Astrocyte of the spinal cord (primary cell): ENCODE data around the gene BABAM1.

Experiments
- DNase-seq: peaks from one replicate; pipeline ENCODE4 v3.0.0; 2011; ENCODE audit warnings: low read depth, low spot score
- H3K4me3 ChIP-seq: 2 replicates; pipeline ENCODE4 v1.5.1; 2011; ENCODE audit warnings: low read depth, mild to moderate bottlenecking, low read length, moderate library complexity
- in situ Hi-C: cut with HindIII; loops from 2 replicates; pipeline ENCODE4 v1.10.0; 2017; ENCODE audit warnings: low sequenced_read_pairs
- TF ChIP-seq, protein P1 (sequence below): IDR thresholded peaks from 2 replicates; pipeline ENCODE4 v1.5.1; 2012; ENCODE audit warnings: low read depth, mild to moderate bottlenecking, low read length, inconsistent platforms

BABAM1 gene

DNA sequence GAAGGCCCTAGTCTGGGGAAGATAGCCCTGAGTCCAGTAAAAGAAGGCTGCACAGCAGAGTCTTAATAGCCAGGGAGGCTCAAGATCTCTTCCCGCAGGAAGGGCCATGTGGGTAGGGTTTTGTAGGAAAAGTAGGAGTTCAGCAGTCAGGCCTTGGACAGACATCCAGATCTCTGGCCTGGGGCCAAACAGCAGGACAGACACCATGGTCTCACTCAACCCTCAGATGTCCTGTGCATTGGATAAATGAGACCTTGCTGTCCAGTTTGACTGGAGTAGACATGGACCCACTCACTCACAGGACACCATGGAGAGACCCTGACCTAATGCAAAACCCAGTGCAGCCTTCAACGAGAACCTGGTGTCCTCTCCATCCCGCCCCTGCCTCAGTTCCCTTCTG lies 37.4 kb upstream of the BABAM1 start:
- no peak for DNase-seq
- in situ Hi-C loops, result no loop called here
- TF ChIP-seq, protein P1, sequence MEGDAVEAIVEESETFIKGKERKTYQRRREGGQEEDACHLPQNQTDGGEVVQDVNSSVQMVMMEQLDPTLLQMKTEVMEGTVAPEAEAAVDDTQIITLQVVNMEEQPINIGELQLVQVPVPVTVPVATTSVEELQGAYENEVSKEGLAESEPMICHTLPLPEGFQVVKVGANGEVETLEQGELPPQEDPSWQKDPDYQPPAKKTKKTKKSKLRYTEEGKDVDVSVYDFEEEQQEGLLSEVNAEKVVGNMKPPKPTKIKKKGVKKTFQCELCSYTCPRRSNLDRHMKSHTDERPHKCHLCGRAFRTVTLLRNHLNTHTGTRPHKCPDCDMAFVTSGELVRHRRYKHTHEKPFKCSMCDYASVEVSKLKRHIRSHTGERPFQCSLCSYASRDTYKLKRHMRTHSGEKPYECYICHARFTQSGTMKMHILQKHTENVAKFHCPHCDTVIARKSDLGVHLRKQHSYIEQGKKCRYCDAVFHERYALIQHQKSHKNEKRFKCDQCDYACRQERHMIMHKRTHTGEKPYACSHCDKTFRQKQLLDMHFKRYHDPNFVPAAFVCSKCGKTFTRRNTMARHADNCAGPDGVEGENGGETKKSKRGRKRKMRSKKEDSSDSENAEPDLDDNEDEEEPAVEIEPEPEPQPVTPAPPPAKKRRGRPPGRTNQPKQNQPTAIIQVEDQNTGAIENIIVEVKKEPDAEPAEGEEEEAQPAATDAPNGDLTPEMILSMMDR, result no peak
- no peak overlapping the region for H3K4me3 ChIP-seq

DNA sequence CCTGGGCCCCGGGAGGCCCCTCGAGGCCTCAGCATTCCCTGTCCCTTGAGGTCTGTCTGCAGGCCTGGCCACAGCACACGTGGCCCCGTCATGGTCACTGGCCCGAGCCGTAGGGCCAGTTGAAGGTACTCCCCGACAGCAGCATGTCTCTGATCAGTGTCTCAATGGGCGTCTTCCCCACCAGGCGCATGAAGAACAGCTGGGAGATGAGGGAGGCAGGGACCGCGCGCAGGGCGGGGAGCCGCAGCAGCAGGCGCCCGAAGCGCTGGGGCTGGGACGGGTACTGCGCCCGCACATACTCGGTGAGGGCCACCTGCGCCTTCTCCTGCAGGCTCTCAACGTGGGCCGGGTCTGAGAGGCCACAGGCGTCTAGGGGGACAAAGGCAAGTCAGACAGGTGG lies 35.0 kb upstream of the BABAM1 start:
- in situ Hi-C loops, result no loop called here
- TF ChIP-seq, protein P1, result no peak
- DNase-seq, result no peak
- H3K4me3 ChIP-seq, result no peak overlapping the region

DNA sequence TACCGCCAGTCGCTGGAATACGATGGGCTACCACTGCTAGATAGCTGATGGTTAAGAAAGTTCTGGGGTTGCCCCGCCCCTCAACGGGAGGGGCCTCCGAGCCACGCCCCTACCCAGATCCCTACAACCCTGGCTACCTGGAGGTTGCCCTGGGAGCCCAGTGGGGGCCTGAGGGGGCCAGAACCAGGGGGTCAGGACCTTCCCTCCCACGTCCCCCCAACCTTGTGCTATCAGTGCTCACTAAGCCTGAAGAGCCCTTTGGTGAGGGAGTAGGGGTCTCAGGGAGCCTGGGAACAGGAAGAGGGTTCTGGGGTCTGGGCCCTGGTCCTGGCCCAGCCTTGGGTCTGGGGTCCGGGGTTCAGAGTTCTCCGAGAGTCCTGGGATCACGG lies 32.3 kb upstream of the BABAM1 start:
- DNase-seq, result no peak
- in situ Hi-C loops, result no loop called here
- peak overlapping the region; percentile 56 for H3K4me3 ChIP-seq
- TF ChIP-seq, protein P1, result no peak

DNA sequence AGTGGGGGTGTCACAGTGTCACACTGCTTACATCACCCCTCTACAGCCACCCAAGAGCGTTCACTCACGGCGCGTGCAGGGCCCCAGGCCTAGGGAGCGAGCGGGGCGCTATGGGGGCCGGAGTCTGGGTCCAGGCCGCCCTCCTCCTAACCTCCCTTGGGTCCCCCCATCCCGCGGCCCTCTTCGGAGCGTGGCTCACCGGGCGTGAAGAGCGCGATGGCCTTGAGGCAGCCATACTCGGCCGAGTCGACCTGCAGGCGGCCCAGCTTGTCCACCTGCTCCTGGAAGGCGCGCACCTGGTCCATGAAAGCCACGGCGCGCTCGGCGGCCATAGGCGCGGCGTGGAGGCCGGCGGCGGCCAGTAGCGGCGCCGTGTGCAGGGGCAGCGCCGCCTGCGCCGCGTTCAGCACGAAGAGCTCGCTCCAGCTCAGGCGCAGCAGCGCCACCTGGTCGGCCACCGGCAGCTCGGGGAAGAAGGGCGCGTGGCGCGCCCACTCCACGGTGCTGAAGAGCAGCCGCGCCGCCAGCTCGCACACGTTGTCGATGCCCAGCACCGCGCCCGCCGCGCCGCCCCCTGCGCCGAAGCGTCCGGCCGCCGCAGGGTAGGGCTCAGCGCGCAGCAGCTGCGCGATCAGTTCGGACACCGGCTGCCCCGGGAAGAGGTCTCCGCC lies 31.8 kb upstream of the BABAM1 start:
- in situ Hi-C loops, result no loop called here

DNA sequence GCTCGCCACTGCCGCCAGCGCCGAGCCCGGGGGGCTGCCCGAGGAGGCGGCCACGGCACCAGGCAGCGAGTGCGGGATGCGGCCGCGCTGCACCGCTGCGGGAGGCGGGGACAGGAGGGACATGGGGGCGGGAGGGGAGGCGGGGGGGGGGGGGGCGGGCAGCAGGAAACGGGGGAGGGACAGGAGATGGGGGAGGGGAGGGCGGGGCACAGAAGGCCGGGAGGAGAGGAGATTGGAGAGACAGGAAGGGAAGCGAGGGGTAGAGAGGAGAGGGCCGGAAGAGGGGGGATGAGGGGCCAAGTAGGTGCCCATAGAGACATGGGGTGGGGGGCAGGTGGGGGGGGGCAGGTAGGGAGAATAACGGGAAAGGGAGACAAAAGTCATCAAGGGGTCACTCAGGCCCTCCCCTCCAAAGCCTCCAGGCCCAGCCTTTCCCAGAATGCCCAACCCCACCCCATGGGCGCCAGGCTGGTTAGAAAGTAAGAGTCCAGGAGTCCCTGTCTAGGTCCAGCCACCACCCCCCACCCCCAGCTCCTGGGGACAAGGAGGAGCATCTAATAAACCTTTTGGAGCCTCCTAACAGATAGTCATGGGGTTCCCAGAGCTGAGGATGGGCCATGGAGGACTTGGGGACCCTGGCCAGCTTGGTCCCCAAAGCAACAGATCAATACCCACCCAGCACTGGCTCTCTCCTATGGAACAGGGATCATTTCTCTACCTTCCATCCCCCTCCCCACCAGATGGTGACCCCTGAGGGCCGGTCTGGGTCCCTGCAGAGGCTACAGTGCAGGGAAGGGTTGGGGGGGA lies 31.1 kb upstream of the BABAM1 start:
- peak overlapping the region; percentile 56 for H3K4me3 ChIP-seq
- TF ChIP-seq, protein P1, result no peak
- in situ Hi-C loops, result no loop called here
- DNase-seq, result no peak

More for the DNA sequence above, 31.8 kb upstream of the BABAM1 start:
- TF ChIP-seq, protein P1, result peak; percentile 50
- DNase-seq, result peak; percentile 69
- peak overlapping the region; percentile 56 for H3K4me3 ChIP-seq

DNA sequence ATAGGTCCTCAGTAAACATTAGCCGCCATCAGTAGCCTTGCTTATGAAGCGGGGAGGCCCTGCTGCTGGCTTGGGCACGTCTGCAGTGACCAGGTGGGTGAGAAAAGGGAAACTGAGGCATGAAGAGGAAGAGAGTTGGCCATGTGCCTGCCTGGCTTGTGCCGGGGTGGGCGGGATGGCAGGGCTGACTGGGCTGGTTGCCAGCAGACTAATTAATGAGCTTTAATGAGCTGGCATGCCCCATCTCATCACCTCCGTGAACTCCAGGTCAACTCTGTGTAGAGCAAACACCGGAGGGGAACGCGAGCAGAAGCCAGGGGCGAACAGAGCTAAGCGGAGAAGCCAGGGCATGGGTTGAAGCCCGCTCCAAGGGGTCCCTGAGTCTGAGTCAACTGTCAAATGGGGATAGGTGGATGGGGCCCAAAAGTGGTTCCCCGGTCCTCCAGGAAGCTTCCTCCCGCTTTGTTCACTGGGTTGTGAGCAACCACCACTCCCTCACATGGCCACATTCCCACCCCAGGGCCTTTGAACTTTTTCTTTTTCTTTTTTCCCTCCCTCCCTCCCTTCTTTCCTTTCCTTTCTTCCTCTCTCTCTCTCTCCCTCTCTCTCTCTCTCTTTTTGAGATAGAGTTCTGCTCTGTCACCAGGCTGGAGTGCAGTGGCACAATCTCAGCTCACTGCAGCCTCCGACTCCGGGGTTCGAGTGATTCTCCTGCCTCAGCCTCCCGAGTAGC lies 30.3 kb upstream of the BABAM1 start:
- DNase-seq, result no peak
- H3K4me3 ChIP-seq, result no peak overlapping the region
- in situ Hi-C loops, result no loop called here
- TF ChIP-seq, protein P1, result no peak
